Fibroblast of lung (primary cell): ENCODE measurements around the gene CACNB4. TPM values are rescaled to one million over a fixed set of nuclear protein-coding genes. Genes with fewer than 3 reads are reported as not detected.
"Not testable (repeated sequence)": the region's sequence is repeated elsewhere in the genome, so short reads cannot be mapped to it uniquely, and the experiment has no call there.

Source experiments
- DNase-seq, 2 donors: peaks; one replicate each; pipeline versions ENCODE4 v3.0.0 to v3.0.0-alpha.2; 2010; ENCODE audit warnings: low read depth in 2 of 2
- H2AFZ ChIP-seq: 2 replicates; pipeline ENCODE4 v1.5.1; 2012; ENCODE audit warnings: low read length, control low read depth, inconsistent platforms
- H3K27ac ChIP-seq: 2 replicates; pipeline ENCODE4 v1.5.1; 2011; ENCODE audit warnings: low read length, control low read depth; ENCODE audit not compliant: insufficient read depth
- H3K27me3 ChIP-seq: 2 replicates; pipeline ENCODE4 v1.5.1; 2011; ENCODE audit warnings: mild to moderate bottlenecking, low read length; ENCODE audit not compliant: control insufficient read depth, insufficient read depth
- H3K36me3 ChIP-seq: 2 replicates; pipeline ENCODE4 v1.5.1; 2011; ENCODE audit warnings: low read length; ENCODE audit not compliant: control insufficient read depth, insufficient read depth
- H3K4me1 ChIP-seq: 2 replicates; pipeline ENCODE4 v1.5.1; 2011; ENCODE audit warnings: low read length; ENCODE audit not compliant: control insufficient read depth, insufficient read depth; ENCODE audit errors: extremely low read depth
- H3K4me2 ChIP-seq: 2 replicates; pipeline ENCODE4 v1.5.1; 2011; ENCODE audit warnings: low read length, control low read depth; ENCODE audit not compliant: insufficient read depth; ENCODE audit errors: extremely low read depth
- H3K4me3 ChIP-seq, 4 experiments: fragments of 200-600 bp in 1 of 4; sonication (generic) in 1 of 4; replicated peaks in 1 of 4; 2 replicates each; pipeline ENCODE4 v1.5.1; 2011 to 2016; ENCODE audit warnings: low read length in 4 of 4, low read depth in 3 of 4, mild to moderate bottlenecking in 3 of 4, control low read depth in 2 of 4, inconsistent platforms in 1 of 4, mixed read lengths in 1 of 4; ENCODE audit not compliant: insufficient read depth in 1 of 4; ENCODE audit errors: control extremely low read depth in 1 of 4
- H3K79me2 ChIP-seq: 2 replicates; pipeline ENCODE4 v1.5.1; 2012; ENCODE audit warnings: mild to moderate bottlenecking, low read length, inconsistent platforms; ENCODE audit not compliant: control insufficient read depth, insufficient read depth
- H3K9ac ChIP-seq: 2 replicates; pipeline ENCODE4 v1.5.1; 2011; ENCODE audit warnings: mild to moderate bottlenecking, low read length, control low read depth; ENCODE audit not compliant: insufficient read depth
- H3K9me3 ChIP-seq: 2 replicates; pipeline ENCODE4 v1.5.1; 2012; ENCODE audit warnings: low read depth, low read length; ENCODE audit not compliant: control insufficient read depth, insufficient read depth
- H4K20me1 ChIP-seq: 2 replicates; pipeline ENCODE4 v1.5.1; 2011; ENCODE audit warnings: low read length; ENCODE audit not compliant: control insufficient read depth, insufficient read depth; ENCODE audit errors: extremely low read depth
- EZH2 ChIP-seq: IDR thresholded peaks from 2 replicates; pipeline ENCODE4 v1.5.1; 2012; ENCODE audit warnings: low read length, control low read depth, mild to moderate bottlenecking; ENCODE audit errors: missing control alignments
- polyA plus RNA-seq, 2 donors: library from polyadenylated mRNA; depleted of rRNA in 1 of 2; stranded (reverse) in 1 of 2; unstranded in 1 of 2; fragments of >200 nt; gene quantifications; 2 replicates each; pipeline ENCODE4 v1.2.1, GENCODE V29; 2011 to 2012; ENCODE audit warnings: missing spikeins in 1 of 2
- total RNA-seq: library from RNA; depleted of rRNA; stranded (reverse); fragments of >200 nt; gene quantifications from 2 replicates; pipeline ENCODE4 v1.2.1, GENCODE V29; 2014
- TF ChIP-seq, protein P1 (sequence below), 2 donors: IDR thresholded peaks in 1 of 2; conservative IDR thresholded peaks in 1 of 2; 1 replicate in 1 of 2; 2 replicates in 1 of 2; pipeline ENCODE4 v1.5.1; 2011 to 2012; ENCODE audit warnings: low read length in 2 of 2, control low read depth in 1 of 2, inconsistent platforms in 1 of 2, low read depth in 1 of 2, mild to moderate bottlenecking in 1 of 2

Gene CACNB4
- total and polyA plus RNA-seq, 2 donors (not counting 1 experiment from before 2014, with no cell fraction given) = 0.66 to 2.5 TPM

DNA sequence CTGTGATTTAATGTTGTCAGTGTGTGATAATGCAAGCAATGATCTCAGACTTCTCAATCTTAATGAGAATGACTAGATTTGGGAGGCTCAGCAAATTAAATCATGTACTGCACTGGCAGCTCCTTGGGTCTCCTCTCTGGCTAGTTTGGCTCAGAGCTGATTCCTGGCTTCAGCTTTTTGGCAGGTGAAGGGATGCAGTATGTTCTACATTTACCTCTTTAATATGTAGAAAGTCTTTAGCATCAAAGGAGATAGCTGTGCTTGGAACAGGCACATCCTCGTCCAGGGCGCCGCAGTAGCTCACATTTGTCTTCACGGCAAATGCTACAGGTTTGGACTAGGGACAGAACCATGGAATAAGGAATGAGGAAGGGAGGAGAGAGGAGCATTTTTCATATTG is 218.3 kb downstream of the CACNB4 start:
- no peak overlapping the region for H3K4me3 ChIP-seq
- no peak for TF ChIP-seq EZH2
- TF ChIP-seq, protein P1, sequence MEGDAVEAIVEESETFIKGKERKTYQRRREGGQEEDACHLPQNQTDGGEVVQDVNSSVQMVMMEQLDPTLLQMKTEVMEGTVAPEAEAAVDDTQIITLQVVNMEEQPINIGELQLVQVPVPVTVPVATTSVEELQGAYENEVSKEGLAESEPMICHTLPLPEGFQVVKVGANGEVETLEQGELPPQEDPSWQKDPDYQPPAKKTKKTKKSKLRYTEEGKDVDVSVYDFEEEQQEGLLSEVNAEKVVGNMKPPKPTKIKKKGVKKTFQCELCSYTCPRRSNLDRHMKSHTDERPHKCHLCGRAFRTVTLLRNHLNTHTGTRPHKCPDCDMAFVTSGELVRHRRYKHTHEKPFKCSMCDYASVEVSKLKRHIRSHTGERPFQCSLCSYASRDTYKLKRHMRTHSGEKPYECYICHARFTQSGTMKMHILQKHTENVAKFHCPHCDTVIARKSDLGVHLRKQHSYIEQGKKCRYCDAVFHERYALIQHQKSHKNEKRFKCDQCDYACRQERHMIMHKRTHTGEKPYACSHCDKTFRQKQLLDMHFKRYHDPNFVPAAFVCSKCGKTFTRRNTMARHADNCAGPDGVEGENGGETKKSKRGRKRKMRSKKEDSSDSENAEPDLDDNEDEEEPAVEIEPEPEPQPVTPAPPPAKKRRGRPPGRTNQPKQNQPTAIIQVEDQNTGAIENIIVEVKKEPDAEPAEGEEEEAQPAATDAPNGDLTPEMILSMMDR (conservative IDR thresholded peaks at IDR 0.05 in 1 of 2, IDR thresholded peaks at IDR 0.05 in 1 of 2; ENCODE audit: low read depth in 1 of 2, low read length in 2 of 2) = no peak
- H4K20me1 ChIP-seq = no peaks in the 10 kb centered on the region
- H3K36me3 ChIP-seq = no peaks in the 10 kb centered on the region
- no peak overlapping the region for H3K4me2 ChIP-seq
- H3K27me3 ChIP-seq = no peaks in the 10 kb centered on the region
- H3K9me3 ChIP-seq = no peaks in the 10 kb centered on the region
- no peak overlapping the region for H2AFZ ChIP-seq
- no peak overlapping the region for H3K9ac ChIP-seq
- no peaks in the 10 kb centered on the region for H3K79me2 ChIP-seq
- no peak overlapping the region for H3K27ac ChIP-seq
- no peaks in the 10 kb centered on the region for H3K4me1 ChIP-seq
- no peak for DNase-seq

DNA sequence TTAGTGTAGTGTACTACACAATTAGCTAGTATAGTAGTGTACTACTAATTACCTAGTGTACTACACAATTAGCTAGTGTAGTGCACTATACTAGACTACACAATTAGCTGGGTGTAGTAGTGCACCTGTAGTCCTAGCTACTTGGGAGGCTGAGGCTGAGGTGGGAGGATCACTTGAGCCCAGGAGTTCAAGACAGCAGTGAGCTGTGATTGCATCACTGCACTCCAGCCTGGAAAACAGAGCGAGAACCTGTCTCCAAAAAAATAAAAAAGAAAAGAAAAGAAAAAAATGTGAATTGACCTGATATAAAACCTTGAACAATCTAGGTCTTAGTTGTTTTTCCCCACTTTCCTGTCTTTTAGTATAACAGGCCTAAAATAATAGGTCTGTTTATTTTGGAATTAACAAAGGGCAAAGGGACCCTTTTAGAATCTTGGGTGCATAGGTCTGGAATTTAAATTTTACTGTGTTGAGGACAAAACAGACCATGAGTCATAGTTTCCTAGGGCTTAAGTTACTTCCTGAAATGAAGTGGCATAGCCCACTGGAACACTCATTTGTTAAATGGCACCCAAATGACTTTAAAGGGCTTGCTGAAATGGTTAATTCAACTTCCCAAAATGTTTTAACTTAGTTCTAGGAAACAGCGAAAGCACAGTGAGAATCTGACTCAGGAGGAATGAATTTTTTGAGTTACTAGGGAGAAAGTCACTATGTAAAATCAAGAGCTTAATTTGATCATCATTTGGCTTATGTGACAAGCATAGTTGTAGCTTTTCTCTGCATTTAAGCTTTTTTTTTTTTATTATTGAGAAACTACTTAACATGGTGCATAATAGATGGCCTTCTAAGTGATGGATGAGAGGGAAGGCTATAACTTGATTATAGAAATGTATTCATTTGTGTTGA is 219.9 kb downstream of the CACNB4 start:
- no peaks in the 10 kb centered on the region for H3K79me2 ChIP-seq
- H3K9me3 ChIP-seq = no peaks in the 10 kb centered on the region
- H3K27ac ChIP-seq = no peak overlapping the region
- no peak overlapping the region for H3K9ac ChIP-seq
- no peaks in the 10 kb centered on the region for H3K27me3 ChIP-seq
- DNase-seq = peak; percentile 19 to 66
- TF ChIP-seq EZH2 = no peak
- TF ChIP-seq, protein P1 (conservative IDR thresholded peaks at IDR 0.05 in 1 of 2, IDR thresholded peaks at IDR 0.05 in 1 of 2; ENCODE audit: low read depth in 1 of 2, low read length in 2 of 2) = no peak
- H4K20me1 ChIP-seq = no peaks in the 10 kb centered on the region
- no peaks in the 10 kb centered on the region for H3K4me1 ChIP-seq
- H3K36me3 ChIP-seq = no peaks in the 10 kb centered on the region
- no peak overlapping the region for H3K4me3 ChIP-seq
- H3K4me2 ChIP-seq = no peak overlapping the region
- H2AFZ ChIP-seq = no peak overlapping the region

DNA sequence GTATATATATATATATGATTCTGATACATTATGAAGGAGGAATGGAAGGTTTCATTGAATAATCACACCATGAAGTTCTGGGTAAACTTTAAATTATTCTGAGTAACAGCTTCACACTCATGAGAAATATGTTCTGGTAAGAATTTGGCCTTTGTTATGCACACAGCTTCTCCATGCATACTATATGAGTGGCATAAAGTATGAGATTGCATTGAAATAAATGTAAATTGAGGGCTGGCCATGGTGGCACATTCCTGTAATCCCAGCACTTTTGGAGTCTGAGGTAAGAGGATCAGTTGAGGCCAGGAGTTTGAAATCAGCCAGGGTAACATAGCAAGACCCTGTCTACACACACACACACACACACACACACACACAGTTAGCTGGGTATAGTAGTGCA is 220.6 kb downstream of the CACNB4 start:
- Histone ChIP-seq H3K9ac (no peak overlapping the region), H3K4me2 (no peak overlapping the region), H3K79me2 (no peaks in the 10 kb centered on the region), H3K27me3 (no peaks in the 10 kb centered on the region), H3K4me1 (no peaks in the 10 kb centered on the region), H2AFZ (no peak overlapping the region), H3K27ac (no peak overlapping the region), H4K20me1 (no peaks in the 10 kb centered on the region), H3K36me3 (no peaks in the 10 kb centered on the region), H3K9me3 (no peaks in the 10 kb centered on the region), H3K4me3 (no peak overlapping the region)
- no peak for DNase-seq
- TF ChIP-seq, protein P1 (conservative IDR thresholded peaks at IDR 0.05 in 1 of 2, IDR thresholded peaks at IDR 0.05 in 1 of 2; ENCODE audit: low read depth in 1 of 2, low read length in 2 of 2) = no peak
- TF ChIP-seq EZH2 = no peak

DNA sequence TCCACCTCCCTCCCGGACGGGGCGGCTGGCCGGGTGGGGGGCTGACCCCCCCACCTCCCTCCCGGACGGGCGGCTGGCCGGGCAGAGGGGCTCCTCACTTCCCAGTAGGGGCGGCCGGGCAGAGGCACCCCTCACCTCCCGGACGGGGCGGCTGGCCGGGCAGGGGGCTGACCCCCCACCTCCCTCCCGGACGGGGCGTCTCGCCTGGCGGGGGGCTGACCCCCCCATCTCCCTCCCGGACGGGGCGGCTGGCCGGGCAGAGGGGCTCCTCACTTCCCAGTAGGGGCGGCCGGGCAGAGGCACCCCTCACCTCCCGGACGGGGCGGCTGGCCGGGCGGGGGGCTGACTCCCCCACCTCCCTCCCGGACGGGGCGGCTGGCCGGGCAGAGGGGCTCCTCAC is 223.2 kb downstream of the CACNB4 start:
- not testable (repeated sequence) for H3K36me3 ChIP-seq, H3K79me2 ChIP-seq, H3K4me3 ChIP-seq, H3K4me1 ChIP-seq, H3K27ac ChIP-seq, H3K9me3 ChIP-seq, H3K4me2 ChIP-seq, H3K27me3 ChIP-seq, H4K20me1 ChIP-seq, H2AFZ ChIP-seq, H3K9ac ChIP-seq, DNase-seq
